Measurements from ENCODE around the gene HSP90AB1.
A peak's percentile ranks its signal among the peaks of the same experiment; 100 is the strongest.

HSP90AB1 gene

GRCh38 chr6:44248579-44248978, 1.7 kb downstream of the HSP90AB1 start:
- POLR2A ChIA-PET: interaction anchor here (0.7 to 5.1 kb wide), 3 partner anchors 7 to 20 kb away, joined by 4 to 131 read pairs (median 10); partner anchors contain the start of gene SLC35B2
- Histone ChIP-seq H3K9me3 (ENCODE audit: control insufficient read depth, insufficient read depth, low read depth, low read length) (no peaks in the 10 kb centered on the region), H3K36me3 (ENCODE audit: control insufficient read depth in 2 of 2, insufficient read depth in 1 of 2, low read length in 2 of 2) (peaks cover 28 to 61% of the 10 kb centered on the region in 2 experiments), H3K27ac (ENCODE audit: extremely low read depth, low read depth, low read length) (no peak overlapping the region), H3K4me3 (ENCODE audit: low read depth, low read length) (peak overlapping the region; percentile 66), H3K4me1 (ENCODE audit: control insufficient read depth, insufficient read depth, low read length) (no peaks in the 10 kb centered on the region)
- CTCF ChIA-PET: interaction anchor here (0.6 to 5.6 kb wide), 7 partner anchors 8 to 152 kb away, joined by 3 to 70 read pairs (median 7); partner anchors contain the start of gene SLC35B2
- TF ChIP-seq KLF16 (tag by site-specific recombination; IDR thresholded peaks at IDR 0.05): no peak
- TF ChIP-seq ZFP69B (tag by site-specific recombination; IDR thresholded peaks at IDR 0.05): no peak
- TF ChIP-seq SALL2 (tag by site-specific recombination; IDR thresholded peaks at IDR 0.05; ENCODE audit: borderline replicate concordance): no peak
- no peak for TF ChIP-seq ZBTB8A (tag by site-specific recombination; IDR thresholded peaks at IDR 0.05)
- TF ChIP-seq ZEB2 (tag by site-specific recombination; IDR thresholded peaks at IDR 0.05): no peak
- TF ChIP-seq ZNF623 (tag by site-specific recombination; IDR thresholded peaks at IDR 0.05): no peak
- TF ChIP-seq ZNF660 (tag by site-specific recombination; IDR thresholded peaks at IDR 0.05): no peak
- TF ChIP-seq ZNF433 (tag by site-specific recombination; IDR thresholded peaks at IDR 0.05; ENCODE audit: low read depth): no peak
- no peak for TF ChIP-seq KLF9 (tag by site-specific recombination; IDR thresholded peaks at IDR 0.05; ENCODE audit: low read depth)
- TF ChIP-seq ZNF830 (tag by site-specific recombination; IDR thresholded peaks at IDR 0.05; ENCODE audit: low read depth): no peak
- TF ChIP-seq ZXDB (tag by site-specific recombination; IDR thresholded peaks at IDR 0.05): no peak
- TF ChIP-seq, protein P1, sequence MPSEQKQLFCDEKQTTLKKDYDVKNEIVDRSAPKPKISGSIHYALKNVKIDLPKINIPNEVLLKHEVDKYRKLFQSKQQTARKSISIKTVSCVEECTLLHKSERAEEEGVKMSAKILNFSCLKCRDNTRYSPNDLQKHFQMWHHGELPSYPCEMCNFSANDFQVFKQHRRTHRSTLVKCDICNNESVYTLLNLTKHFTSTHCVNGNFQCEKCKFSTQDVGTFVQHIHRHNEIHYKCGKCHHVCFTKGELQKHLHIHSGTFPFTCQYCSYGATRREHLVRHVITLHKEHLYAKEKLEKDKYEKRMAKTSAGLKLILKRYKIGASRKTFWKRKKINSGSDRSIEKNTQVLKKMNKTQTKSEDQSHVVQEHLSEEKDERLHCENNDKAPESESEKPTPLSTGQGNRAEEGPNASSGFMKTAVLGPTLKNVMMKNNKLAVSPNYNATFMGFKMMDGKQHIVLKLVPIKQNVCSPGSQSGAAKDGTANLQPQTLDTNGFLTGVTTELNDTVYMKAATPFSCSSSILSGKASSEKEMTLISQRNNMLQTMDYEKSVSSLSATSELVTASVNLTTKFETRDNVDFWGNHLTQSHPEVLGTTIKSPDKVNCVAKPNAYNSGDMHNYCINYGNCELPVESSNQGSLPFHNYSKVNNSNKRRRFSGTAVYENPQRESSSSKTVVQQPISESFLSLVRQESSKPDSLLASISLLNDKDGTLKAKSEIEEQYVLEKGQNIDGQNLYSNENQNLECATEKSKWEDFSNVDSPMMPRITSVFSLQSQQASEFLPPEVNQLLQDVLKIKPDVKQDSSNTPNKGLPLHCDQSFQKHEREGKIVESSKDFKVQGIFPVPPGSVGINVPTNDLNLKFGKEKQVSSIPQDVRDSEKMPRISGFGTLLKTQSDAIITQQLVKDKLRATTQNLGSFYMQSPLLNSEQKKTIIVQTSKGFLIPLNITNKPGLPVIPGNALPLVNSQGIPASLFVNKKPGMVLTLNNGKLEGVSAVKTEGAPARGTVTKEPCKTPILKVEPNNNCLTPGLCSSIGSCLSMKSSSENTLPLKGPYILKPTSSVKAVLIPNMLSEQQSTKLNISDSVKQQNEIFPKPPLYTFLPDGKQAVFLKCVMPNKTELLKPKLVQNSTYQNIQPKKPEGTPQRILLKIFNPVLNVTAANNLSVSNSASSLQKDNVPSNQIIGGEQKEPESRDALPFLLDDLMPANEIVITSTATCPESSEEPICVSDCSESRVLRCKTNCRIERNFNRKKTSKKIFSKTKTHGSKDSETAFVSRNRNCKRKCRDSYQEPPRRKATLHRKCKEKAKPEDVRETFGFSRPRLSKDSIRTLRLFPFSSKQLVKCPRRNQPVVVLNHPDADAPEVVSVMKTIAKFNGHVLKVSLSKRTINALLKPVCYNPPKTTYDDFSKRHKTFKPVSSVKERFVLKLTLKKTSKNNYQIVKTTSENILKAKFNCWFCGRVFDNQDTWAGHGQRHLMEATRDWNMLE (tag by site-specific recombination; conservative IDR thresholded peaks at IDR 0.05; ENCODE audit: low read depth): no peak
- TF ChIP-seq REPIN1 (tag by site-specific recombination; IDR thresholded peaks at IDR 0.05; ENCODE audit: low read depth): no peak
- no peak for TF ChIP-seq FEZF1 (tag by site-specific recombination; IDR thresholded peaks at IDR 0.05)
- TF ChIP-seq, protein P2, sequence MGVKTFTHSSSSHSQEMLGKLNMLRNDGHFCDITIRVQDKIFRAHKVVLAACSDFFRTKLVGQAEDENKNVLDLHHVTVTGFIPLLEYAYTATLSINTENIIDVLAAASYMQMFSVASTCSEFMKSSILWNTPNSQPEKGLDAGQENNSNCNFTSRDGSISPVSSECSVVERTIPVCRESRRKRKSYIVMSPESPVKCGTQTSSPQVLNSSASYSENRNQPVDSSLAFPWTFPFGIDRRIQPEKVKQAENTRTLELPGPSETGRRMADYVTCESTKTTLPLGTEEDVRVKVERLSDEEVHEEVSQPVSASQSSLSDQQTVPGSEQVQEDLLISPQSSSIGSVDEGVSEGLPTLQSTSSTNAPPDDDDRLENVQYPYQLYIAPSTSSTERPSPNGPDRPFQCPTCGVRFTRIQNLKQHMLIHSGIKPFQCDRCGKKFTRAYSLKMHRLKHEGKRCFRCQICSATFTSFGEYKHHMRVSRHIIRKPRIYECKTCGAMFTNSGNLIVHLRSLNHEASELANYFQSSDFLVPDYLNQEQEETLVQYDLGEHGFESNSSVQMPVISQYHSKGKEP (tag by site-specific recombination; IDR thresholded peaks at IDR 0.05): no peak
- TF ChIP-seq CTCF (tag by site-specific recombination; IDR thresholded peaks at IDR 0.05): no peak

GRCh38 chr6:44249082-44249748, 2.3 kb downstream of the HSP90AB1 start:
- Histone ChIP-seq H3K4me1 (ENCODE audit: control insufficient read depth, insufficient read depth, low read length) (no peaks in the 10 kb centered on the region), H3K27ac (ENCODE audit: extremely low read depth, low read depth, low read length) (no peak overlapping the region), H3K4me3 (ENCODE audit: low read depth, low read length) (no peak overlapping the region; the same call in none of the 2 replicates), H3K36me3 (ENCODE audit: control insufficient read depth in 2 of 2, insufficient read depth in 1 of 2, low read length in 2 of 2) (peaks cover 28 to 67% of the 10 kb centered on the region in 2 experiments), H3K9me3 (ENCODE audit: control insufficient read depth, insufficient read depth, low read depth, low read length) (no peaks in the 10 kb centered on the region)
- ChIA-PET POLR2A (interaction anchor here (0.7 to 5.1 kb wide), 2 partner anchors 7 to 21 kb away, joined by 4 to 131 read pairs; partner anchors contain the start of gene SLC35B2), CTCF (interaction anchor here (0.6 to 5.6 kb wide), 4 partner anchors 14 to 79 kb away, joined by 3 to 70 read pairs (median 12); no protein-coding TSS in a partner anchor)
- TF ChIP-seq ZNF473 (tag by site-specific recombination; IDR thresholded peaks at IDR 0.05) (no peak), ZNF18 (tag by site-specific recombination; IDR thresholded peaks at IDR 0.05) (no peak), ZNF37A (tag by site-specific recombination; IDR thresholded peaks at IDR 0.05) (no peak), ZNF121 (tag by site-specific recombination; IDR thresholded peaks at IDR 0.05) (no peak), KLF7 (tag by site-specific recombination; IDR thresholded peaks at IDR 0.05; ENCODE audit: borderline replicate concordance) (no peak), ZNF146 (tag by site-specific recombination; IDR thresholded peaks at IDR 0.05) (no peak)
